Right lobe of liver (tissue), 4 donors: ENCODE measurements around the gene IRX4.

Source experiments
- CTCF ChIP-seq, 4 donors: fragments of 200-600 bp in 3 of 4; fragments of 450-650 bp in 1 of 4; IDR thresholded peaks; one replicate each; pipeline versions ENCODE4 v1.5.1 to v1.8.0; 2016 to 2022; ENCODE audit warnings: antibody characterized with exemption in 4 of 4, mild to moderate bottlenecking in 2 of 4
- POLR2A ChIP-seq: fragments of 450-650 bp; IDR thresholded peaks from one replicate; pipeline ENCODE4 v1.6.1; 2017; ENCODE audit warnings: antibody characterized with exemption, mild to moderate bottlenecking
- donor health status: DM: no; HTN: no; CAD: no.
- donor health status: DM: no; HTN: no; CAD: no.
- donor health status: DM: no; HTN: yes; CAD: no.

DNA sequence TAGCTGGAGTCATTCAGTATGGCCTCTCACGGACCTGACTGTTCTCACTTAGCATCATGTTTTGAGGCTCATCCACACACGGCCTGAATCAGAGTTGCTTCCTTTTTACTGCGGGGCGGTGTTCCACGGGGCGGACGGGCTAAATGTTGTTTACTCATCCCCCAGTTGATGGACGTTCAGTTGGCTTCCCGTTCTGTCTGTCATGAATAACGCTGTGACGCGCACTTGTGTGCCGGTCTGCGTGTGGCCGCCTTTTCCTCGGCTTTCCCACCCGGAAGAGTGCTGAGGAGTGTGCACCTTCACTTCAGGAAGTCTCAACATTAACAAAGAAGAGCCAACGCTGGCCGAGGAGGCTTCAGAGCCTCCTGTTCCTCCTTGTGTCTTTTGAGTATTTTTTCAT, 39.0 kb upstream of the IRX4 start:
- TF ChIP-seq CTCF (IDR thresholded peaks at IDR 0.05) (no peak), POLR2A (no peak)
